ENCODE measurements around the gene SH2D7. TPM values are rescaled to one million over a fixed set of nuclear protein-coding genes. Genes with fewer than 3 reads are reported as not detected.

Gene SH2D7
- polyA plus RNA-seq, 2 of the 4 experiments (the other 2 are of a cell fraction): not detected

DNA sequence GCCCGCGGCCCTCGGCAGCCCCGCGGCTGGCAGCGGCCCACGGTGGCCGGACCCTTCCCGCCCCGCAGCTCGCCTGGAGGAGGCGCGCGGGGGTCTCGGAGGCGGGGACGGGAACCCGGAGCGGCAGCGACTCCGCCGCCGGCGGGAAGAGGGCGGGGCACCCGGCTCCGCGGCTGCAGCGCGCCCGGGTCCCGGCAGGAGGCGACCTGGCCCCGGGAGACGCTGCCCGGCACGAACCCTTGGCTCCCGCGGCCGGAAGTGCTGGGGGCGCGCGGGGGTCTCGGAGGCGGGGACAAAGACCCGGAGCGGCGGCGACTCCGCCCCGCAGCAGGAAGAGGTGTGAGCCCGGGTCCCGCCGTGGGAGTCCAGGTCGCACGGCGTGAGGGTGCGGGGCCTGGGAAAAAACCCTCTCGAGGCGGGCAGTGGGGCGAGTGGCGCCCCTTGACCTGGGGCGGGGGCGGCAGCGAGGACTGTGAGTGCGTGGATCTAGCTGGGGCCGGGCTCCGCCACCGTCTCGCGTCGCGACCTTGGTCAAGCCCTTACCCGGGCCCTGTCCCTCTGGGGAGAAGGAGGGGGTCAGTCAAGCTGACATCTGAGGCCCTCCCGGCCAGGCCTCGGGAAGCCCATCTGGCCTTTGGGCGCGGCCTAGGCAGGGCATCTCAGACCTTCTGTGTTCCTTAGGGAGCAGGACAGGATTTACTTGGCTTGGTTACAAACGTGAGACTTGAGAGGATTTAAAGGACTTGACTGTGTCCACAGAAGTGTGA lies 39.1 kb downstream of the SH2D7 start, which contains the start of gene CIB2 (continued):
- TF ChIP-seq, protein P1, sequence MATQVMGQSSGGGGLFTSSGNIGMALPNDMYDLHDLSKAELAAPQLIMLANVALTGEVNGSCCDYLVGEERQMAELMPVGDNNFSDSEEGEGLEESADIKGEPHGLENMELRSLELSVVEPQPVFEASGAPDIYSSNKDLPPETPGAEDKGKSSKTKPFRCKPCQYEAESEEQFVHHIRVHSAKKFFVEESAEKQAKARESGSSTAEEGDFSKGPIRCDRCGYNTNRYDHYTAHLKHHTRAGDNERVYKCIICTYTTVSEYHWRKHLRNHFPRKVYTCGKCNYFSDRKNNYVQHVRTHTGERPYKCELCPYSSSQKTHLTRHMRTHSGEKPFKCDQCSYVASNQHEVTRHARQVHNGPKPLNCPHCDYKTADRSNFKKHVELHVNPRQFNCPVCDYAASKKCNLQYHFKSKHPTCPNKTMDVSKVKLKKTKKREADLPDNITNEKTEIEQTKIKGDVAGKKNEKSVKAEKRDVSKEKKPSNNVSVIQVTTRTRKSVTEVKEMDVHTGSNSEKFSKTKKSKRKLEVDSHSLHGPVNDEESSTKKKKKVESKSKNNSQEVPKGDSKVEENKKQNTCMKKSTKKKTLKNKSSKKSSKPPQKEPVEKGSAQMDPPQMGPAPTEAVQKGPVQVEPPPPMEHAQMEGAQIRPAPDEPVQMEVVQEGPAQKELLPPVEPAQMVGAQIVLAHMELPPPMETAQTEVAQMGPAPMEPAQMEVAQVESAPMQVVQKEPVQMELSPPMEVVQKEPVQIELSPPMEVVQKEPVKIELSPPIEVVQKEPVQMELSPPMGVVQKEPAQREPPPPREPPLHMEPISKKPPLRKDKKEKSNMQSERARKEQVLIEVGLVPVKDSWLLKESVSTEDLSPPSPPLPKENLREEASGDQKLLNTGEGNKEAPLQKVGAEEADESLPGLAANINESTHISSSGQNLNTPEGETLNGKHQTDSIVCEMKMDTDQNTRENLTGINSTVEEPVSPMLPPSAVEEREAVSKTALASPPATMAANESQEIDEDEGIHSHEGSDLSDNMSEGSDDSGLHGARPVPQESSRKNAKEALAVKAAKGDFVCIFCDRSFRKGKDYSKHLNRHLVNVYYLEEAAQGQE (IDR thresholded peaks at IDR 0.05): no peak
- TF ChIP-seq ZSCAN20 (CRISPR knock-in tag; IDR thresholded peaks at IDR 0.05) (no peak), SREBF2 (IDR thresholded peaks at IDR 0.05) (no peak), RARB (CRISPR knock-in tag; IDR thresholded peaks at IDR 0.05) (no peak), ZNF302 (CRISPR knock-in tag; IDR thresholded peaks at IDR 0.05) (no peak), ZC3H11A (IDR thresholded peaks at IDR 0.05) (no peak), BHLHE40 (IDR thresholded peaks at IDR 0.05; ENCODE audit: low read depth, low read length) (no peak), CBX8 (IDR thresholded peaks at IDR 0.05) (no peak), HOXA7 (CRISPR knock-in tag; IDR thresholded peaks at IDR 0.05) (no peak), NR3C1 (IDR thresholded peaks at IDR 0.05) (no peak), ZFP36 (IDR thresholded peaks at IDR 0.05; ENCODE audit: borderline replicate concordance, partially characterized antibody) (no peak), PHF8 (IDR thresholded peaks at IDR 0.05; ENCODE audit: borderline replicate concordance, low read depth) (peak; percentile 92), MAFK (IDR thresholded peaks at IDR 0.05; ENCODE audit: partially characterized antibody) (no peak), HEYL (CRISPR knock-in tag; IDR thresholded peaks at IDR 0.05) (no peak), FOXS1 (CRISPR knock-in tag; IDR thresholded peaks at IDR 0.05) (no peak), TP53 (CRISPR knock-in tag; IDR thresholded peaks at IDR 0.05) (no peak), GATA3 (IDR thresholded peaks at IDR 0.05; ENCODE audit: borderline replicate concordance) (no peak), POLR2AphosphoS2 (conservative IDR thresholded peaks at IDR 0.05; ENCODE audit: low read length) (no peak), HOXB13 (CRISPR knock-in tag; IDR thresholded peaks at IDR 0.05; ENCODE audit: low read depth) (no peak), RNF2 (IDR thresholded peaks at IDR 0.05; ENCODE audit: borderline replicate concordance, low read depth) (no peak), SMC3 (IDR thresholded peaks at IDR 0.05) (peak; percentile 84), EHMT2 (IDR thresholded peaks at IDR 0.05; ENCODE audit: low read depth) (no peak), JUN (IDR thresholded peaks at IDR 0.05) (peak; percentile 45 to 70; a peak in 3 of 5 replicates), CEBPB (IDR thresholded peaks at IDR 0.05) (no peak), JUNB (IDR thresholded peaks at IDR 0.05) (no peak)
- TF ChIP-seq, protein P2, sequence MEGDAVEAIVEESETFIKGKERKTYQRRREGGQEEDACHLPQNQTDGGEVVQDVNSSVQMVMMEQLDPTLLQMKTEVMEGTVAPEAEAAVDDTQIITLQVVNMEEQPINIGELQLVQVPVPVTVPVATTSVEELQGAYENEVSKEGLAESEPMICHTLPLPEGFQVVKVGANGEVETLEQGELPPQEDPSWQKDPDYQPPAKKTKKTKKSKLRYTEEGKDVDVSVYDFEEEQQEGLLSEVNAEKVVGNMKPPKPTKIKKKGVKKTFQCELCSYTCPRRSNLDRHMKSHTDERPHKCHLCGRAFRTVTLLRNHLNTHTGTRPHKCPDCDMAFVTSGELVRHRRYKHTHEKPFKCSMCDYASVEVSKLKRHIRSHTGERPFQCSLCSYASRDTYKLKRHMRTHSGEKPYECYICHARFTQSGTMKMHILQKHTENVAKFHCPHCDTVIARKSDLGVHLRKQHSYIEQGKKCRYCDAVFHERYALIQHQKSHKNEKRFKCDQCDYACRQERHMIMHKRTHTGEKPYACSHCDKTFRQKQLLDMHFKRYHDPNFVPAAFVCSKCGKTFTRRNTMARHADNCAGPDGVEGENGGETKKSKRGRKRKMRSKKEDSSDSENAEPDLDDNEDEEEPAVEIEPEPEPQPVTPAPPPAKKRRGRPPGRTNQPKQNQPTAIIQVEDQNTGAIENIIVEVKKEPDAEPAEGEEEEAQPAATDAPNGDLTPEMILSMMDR (IDR thresholded peaks at IDR 0.05): peak; percentile 85
- TF ChIP-seq, protein P3, sequence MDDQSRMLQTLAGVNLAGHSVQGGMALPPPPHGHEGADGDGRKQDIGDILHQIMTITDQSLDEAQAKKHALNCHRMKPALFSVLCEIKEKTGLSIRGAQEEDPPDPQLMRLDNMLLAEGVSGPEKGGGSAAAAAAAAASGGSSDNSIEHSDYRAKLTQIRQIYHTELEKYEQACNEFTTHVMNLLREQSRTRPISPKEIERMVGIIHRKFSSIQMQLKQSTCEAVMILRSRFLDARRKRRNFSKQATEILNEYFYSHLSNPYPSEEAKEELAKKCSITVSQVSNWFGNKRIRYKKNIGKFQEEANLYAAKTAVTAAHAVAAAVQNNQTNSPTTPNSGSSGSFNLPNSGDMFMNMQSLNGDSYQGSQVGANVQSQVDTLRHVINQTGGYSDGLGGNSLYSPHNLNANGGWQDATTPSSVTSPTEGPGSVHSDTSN (IDR thresholded peaks at IDR 0.05): no peak
- TF ChIP-seq, protein P4, sequence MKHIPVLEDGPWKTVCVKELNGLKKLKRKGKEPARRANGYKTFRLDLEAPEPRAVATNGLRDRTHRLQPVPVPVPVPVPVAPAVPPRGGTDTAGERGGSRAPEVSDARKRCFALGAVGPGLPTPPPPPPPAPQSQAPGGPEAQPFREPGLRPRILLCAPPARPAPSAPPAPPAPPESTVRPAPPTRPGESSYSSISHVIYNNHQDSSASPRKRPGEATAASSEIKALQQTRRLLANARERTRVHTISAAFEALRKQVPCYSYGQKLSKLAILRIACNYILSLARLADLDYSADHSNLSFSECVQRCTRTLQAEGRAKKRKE (CRISPR knock-in tag; IDR thresholded peaks at IDR 0.05; ENCODE audit: low read depth): no peak
- TF ChIP-seq, protein P5, sequence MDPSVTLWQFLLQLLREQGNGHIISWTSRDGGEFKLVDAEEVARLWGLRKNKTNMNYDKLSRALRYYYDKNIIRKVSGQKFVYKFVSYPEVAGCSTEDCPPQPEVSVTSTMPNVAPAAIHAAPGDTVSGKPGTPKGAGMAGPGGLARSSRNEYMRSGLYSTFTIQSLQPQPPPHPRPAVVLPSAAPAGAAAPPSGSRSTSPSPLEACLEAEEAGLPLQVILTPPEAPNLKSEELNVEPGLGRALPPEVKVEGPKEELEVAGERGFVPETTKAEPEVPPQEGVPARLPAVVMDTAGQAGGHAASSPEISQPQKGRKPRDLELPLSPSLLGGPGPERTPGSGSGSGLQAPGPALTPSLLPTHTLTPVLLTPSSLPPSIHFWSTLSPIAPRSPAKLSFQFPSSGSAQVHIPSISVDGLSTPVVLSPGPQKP (IDR thresholded peaks at IDR 0.05; ENCODE audit: low read depth, low read length): 0 out of 2 replicates have a peak, but pooled peaks have one; percentile 28
- TF ChIP-seq, protein P6, sequence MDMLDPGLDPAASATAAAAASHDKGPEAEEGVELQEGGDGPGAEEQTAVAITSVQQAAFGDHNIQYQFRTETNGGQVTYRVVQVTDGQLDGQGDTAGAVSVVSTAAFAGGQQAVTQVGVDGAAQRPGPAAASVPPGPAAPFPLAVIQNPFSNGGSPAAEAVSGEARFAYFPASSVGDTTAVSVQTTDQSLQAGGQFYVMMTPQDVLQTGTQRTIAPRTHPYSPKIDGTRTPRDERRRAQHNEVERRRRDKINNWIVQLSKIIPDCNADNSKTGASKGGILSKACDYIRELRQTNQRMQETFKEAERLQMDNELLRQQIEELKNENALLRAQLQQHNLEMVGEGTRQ (IDR thresholded peaks at IDR 0.05): no peak
- TF ChIP-seq, protein P7, sequence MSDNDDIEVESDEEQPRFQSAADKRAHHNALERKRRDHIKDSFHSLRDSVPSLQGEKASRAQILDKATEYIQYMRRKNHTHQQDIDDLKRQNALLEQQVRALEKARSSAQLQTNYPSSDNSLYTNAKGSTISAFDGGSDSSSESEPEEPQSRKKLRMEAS (IDR thresholded peaks at IDR 0.05): peak; percentile 67
- TF ChIP-seq, protein P8, sequence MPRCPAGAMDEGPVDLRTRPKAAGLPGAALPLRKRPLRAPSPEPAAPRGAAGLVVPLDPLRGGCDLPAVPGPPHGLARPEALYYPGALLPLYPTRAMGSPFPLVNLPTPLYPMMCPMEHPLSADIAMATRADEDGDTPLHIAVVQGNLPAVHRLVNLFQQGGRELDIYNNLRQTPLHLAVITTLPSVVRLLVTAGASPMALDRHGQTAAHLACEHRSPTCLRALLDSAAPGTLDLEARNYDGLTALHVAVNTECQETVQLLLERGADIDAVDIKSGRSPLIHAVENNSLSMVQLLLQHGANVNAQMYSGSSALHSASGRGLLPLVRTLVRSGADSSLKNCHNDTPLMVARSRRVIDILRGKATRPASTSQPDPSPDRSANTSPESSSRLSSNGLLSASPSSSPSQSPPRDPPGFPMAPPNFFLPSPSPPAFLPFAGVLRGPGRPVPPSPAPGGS (IDR thresholded peaks at IDR 0.05): peak; percentile 46; the same call in 1 of the 3 replicates

Data from A549 (cell line).